GM12891 (cell line): ENCODE results near the gene MCM6.

Source experiments
- POLR2A ChIP-seq: IDR thresholded peaks from 2 replicates; pipeline ENCODE4 v1.6.1; 2011; ENCODE audit warnings: low read depth, low read length, control low read depth
- POLR2AphosphoS5 ChIP-seq: IDR thresholded peaks from 2 replicates; pipeline ENCODE4 v1.6.1; 2011; ENCODE audit warnings: low read depth, low read length, control low read depth

DNA sequence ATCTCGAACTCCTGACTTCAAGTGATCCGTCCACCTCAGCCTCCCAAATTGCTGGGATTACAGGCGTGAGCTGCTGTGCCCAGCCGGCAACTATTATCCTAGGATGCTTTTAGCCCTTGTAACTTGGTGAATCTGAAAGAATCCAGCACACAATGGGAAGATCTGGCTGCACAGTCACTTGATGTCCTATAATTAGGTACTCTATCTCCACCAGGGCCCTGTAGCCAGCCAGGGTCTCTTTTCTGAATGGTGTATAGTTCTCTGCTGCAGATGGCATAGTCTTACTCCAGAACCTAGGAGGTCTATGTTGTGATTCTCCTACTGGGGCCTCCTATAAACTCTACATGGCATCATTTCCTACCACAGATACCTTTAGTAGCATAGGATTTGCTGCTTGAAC, 13.9 kb upstream of the MCM6 start:
- TF ChIP-seq POLR2AphosphoS5, result no peak
- TF ChIP-seq POLR2A, result no peak
